H9 (cell line): ENCODE data around the gene TRERF1. TPM values are rescaled to one million over a fixed set of nuclear protein-coding genes. Genes with fewer than 3 reads are reported as not detected.

ENCODE experiments used
- DNase-seq: peaks from one replicate; pipeline ENCODE4 v3.0.0-alpha.2; 2017
- H2AFZ ChIP-seq: one replicate; pipeline ENCODE4 v1.6.1; 2013; ENCODE audit warnings: mild to moderate bottlenecking, low read length, control low read depth, moderate library complexity
- H2AK5ac ChIP-seq: 2 replicates; pipeline ENCODE4 v1.6.1; 2013; ENCODE audit warnings: low read length, control low read depth, mixed read lengths; ENCODE audit not compliant: insufficient read length
- H2BK120ac ChIP-seq: one replicate; pipeline ENCODE4 v1.6.1; 2013; ENCODE audit warnings: low read depth, mild to moderate bottlenecking, low read length, control low read depth, inconsistent platforms; ENCODE audit not compliant: poor library complexity, severe bottlenecking
- H2BK12ac ChIP-seq: 2 replicates; pipeline ENCODE4 v1.6.1; 2013; ENCODE audit warnings: low read length, control low read depth, mixed read lengths, low read depth; ENCODE audit not compliant: insufficient read length
- H2BK15ac ChIP-seq: 2 replicates; pipeline ENCODE4 v1.6.1; 2013; ENCODE audit warnings: low read depth, low read length, control low read depth
- H2BK20ac ChIP-seq: one replicate; pipeline ENCODE4 v1.6.1; 2013; ENCODE audit warnings: low read depth, mild to moderate bottlenecking, low read length, control low read depth, inconsistent platforms; ENCODE audit not compliant: poor library complexity, severe bottlenecking
- H2BK5ac ChIP-seq: 2 replicates; pipeline ENCODE4 v1.6.1; 2013; ENCODE audit warnings: low read length, control low read depth, mixed read lengths; ENCODE audit not compliant: insufficient read length
- H3K14ac ChIP-seq: 2 replicates; pipeline ENCODE4 v1.6.1; 2013; ENCODE audit warnings: low read length, control low read depth; ENCODE audit not compliant: insufficient read depth
- H3K18ac ChIP-seq: 2 replicates; pipeline ENCODE4 v1.6.1; 2013; ENCODE audit warnings: low read depth, mild to moderate bottlenecking, mixed read lengths, low read length, control low read depth; ENCODE audit not compliant: insufficient read length
- H3K23ac ChIP-seq: 2 replicates; pipeline ENCODE4 v1.6.1; 2013; ENCODE audit warnings: low read length, control low read depth, mixed read lengths, low read depth; ENCODE audit not compliant: insufficient read length
- H3K23me2 ChIP-seq: 2 replicates; pipeline ENCODE4 v1.6.1; 2013; ENCODE audit warnings: low read depth, mild to moderate bottlenecking, mixed read lengths, low read length, control low read depth; ENCODE audit not compliant: insufficient read length, poor library complexity, severe bottlenecking
- H3K27ac ChIP-seq: 2 replicates; pipeline ENCODE4 v1.5.1; 2013; ENCODE audit warnings: low read length, control low read depth, mixed read lengths, low read depth; ENCODE audit not compliant: insufficient read length
- H3K27me3 ChIP-seq: 2 replicates; pipeline ENCODE4 v1.6.1; 2013; ENCODE audit warnings: low read length, control low read depth, inconsistent platforms; ENCODE audit not compliant: insufficient read depth
- H3K4ac ChIP-seq: 2 replicates; pipeline ENCODE4 v1.6.1; 2013; ENCODE audit warnings: low read depth, mild to moderate bottlenecking, control low read depth, inconsistent platforms, low read length, moderate library complexity
- H3K4me1 ChIP-seq: 2 replicates; pipeline ENCODE4 v1.6.1; 2013; ENCODE audit warnings: low read length, control low read depth, inconsistent platforms; ENCODE audit not compliant: insufficient read depth
- H3K4me2 ChIP-seq: 2 replicates; pipeline ENCODE4 v1.6.1; 2013; ENCODE audit warnings: low read length, control low read depth, mixed read lengths; ENCODE audit not compliant: insufficient read length, insufficient read depth
- H3K56ac ChIP-seq: 2 replicates; pipeline ENCODE4 v1.6.1; 2013; ENCODE audit warnings: low read depth, mild to moderate bottlenecking, mixed read lengths, low read length, control low read depth; ENCODE audit not compliant: insufficient read length
- H3K79me1 ChIP-seq: 2 replicates; pipeline ENCODE4 v1.6.1; 2013; ENCODE audit warnings: low read depth, mild to moderate bottlenecking, moderate library complexity, low read length, control low read depth, inconsistent platforms; ENCODE audit not compliant: insufficient read depth, poor library complexity, severe bottlenecking
- H3K79me2 ChIP-seq: 2 replicates; pipeline ENCODE4 v1.6.1; 2013; ENCODE audit warnings: low read length, control low read depth, inconsistent platforms; ENCODE audit not compliant: insufficient read depth
- H3K9ac ChIP-seq: 2 replicates; pipeline ENCODE4 v1.6.1; 2013; ENCODE audit warnings: low read length, control low read depth, mixed read lengths; ENCODE audit not compliant: insufficient read length; ENCODE audit errors: extremely low read depth
- H3K9me3 ChIP-seq: one replicate; pipeline ENCODE4 v1.6.1; 2013; ENCODE audit warnings: low read depth, low read length, inconsistent platforms; ENCODE audit not compliant: control insufficient read depth
- H3T11ph ChIP-seq: one replicate; pipeline ENCODE4 v1.6.1; 2013; ENCODE audit warnings: mild to moderate bottlenecking, low read length, control low read depth, inconsistent platforms
- H4K20me1 ChIP-seq: one replicate; pipeline ENCODE4 v1.6.1; 2013; ENCODE audit not compliant: control insufficient read depth, insufficient read length, insufficient read depth
- H4K5ac ChIP-seq: 2 replicates; pipeline ENCODE4 v1.6.1; 2013; ENCODE audit warnings: low read depth, mild to moderate bottlenecking, mixed read lengths, low read length, control low read depth; ENCODE audit not compliant: insufficient read length
- H4K8ac ChIP-seq: replicated peaks from 2 replicates; pipeline ENCODE4 v1.6.1; 2013; ENCODE audit warnings: low read length, control low read depth, mixed read lengths, low read depth; ENCODE audit not compliant: insufficient read length
- H4K91ac ChIP-seq: 2 replicates; pipeline ENCODE4 v1.6.1; 2013; ENCODE audit warnings: low read depth, mild to moderate bottlenecking, moderate library complexity, mixed read lengths, low read length, control low read depth; ENCODE audit not compliant: insufficient read length
- H3K27ac Mint-ChIP-seq, 3 experiments: 2 replicates in 2 of 3; 3 replicates in 1 of 3; pipeline ENCODE4 v1.8.0; 2020 to 2021; ENCODE audit warnings: mixed read lengths in 3 of 3, mild to moderate bottlenecking in 1 of 3, moderate library complexity in 1 of 3
- H3K27me3 Mint-ChIP-seq: 2 replicates; pipeline ENCODE4 v1.8.0; 2021; ENCODE audit warnings: low read depth, mild to moderate bottlenecking, moderate library complexity, mixed read lengths
- H3K36me3 Mint-ChIP-seq, 3 experiments: 2 replicates in 2 of 3; 3 replicates in 1 of 3; pipeline ENCODE4 v1.8.0; 2020 to 2021; ENCODE audit warnings: low read depth in 3 of 3, mixed read lengths in 3 of 3; ENCODE audit not compliant: insufficient read depth in 1 of 3
- H3K4me1 Mint-ChIP-seq, 2 experiments: 2 replicates each; pipeline ENCODE4 v1.8.0; 2020; ENCODE audit warnings: mixed read lengths in 2 of 2
- H3K4me3 Mint-ChIP-seq, 2 experiments: 2 replicates in 1 of 2; 3 replicates in 1 of 2; pipeline ENCODE4 v1.8.0; 2020 to 2021; ENCODE audit warnings: mild to moderate bottlenecking in 2 of 2, mixed read lengths in 2 of 2, moderate library complexity in 1 of 2
- H3K9me3 Mint-ChIP-seq, 2 experiments: 2 replicates in 1 of 2; 3 replicates in 1 of 2; pipeline ENCODE4 v1.8.0; 2020; ENCODE audit warnings: mild to moderate bottlenecking in 2 of 2, mixed read lengths in 2 of 2, moderate library complexity in 1 of 2
- WGBS: extraction: QIAGEN DNeasy Blood & Tissue Kit; methylation state at CpG from one replicate; pipeline ENCODE4 v1.1.7; 2013; ENCODE audit warnings: missing lambda C conversion rate, low lambda C conversion rate, mixed read lengths; ENCODE audit not compliant: insufficient read length; ENCODE audit errors: extremely low coverage; 5-methylcytosine and 5-hydroxymethylcytosine counted together
- total RNA-seq: library from RNA; stranded (reverse); gene quantifications from 2 replicates; pipeline ENCODE4 v1.2.1, GENCODE V29; 2021
- TF ChIP-seq, protein P1 (sequence below): fragments of 200-600 bp; sonication (generic); conservative IDR thresholded peaks from 3 replicates; pipeline ENCODE4 v1.8.0; 2021; ENCODE audit warnings: antibody characterized with exemption, mild to moderate bottlenecking

The TRERF1 gene
- total RNA-seq, 1 experiment from 2014 or later: 19.7 TPM

DNA sequence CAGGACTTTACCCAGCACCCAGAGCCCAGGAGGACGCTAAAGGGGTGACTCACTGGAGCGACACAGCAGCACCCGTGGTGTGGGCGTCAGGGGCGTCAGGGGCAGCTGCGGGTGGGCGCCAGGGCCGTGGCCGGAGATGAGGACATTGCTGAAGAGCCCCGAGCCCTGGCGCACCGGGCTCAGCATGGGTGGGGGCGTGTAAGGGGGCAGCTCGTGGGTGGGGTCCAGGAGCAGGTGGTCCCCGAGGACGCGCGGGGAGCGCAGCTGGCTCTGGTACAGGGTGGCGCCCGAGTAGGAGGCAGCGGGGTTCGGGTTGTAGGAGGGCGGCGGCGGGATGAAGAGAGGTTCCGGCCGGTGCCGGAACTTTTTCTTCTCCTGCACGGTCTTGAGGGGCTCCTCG is 192.4 kb downstream of the TRERF1 start:
- no peak overlapping the region for H3K56ac ChIP-seq
- H3K4me2 ChIP-seq: no peak overlapping the region
- no peak overlapping the region for H3K9ac ChIP-seq
- H2BK20ac ChIP-seq: no peak overlapping the region
- no CpG with 5 or more reads among the region's 31 CpGs for WGBS
- H3K9me3 ChIP-seq: no peaks in the 10 kb centered on the region
- H2BK5ac ChIP-seq: no peak overlapping the region
- no peak overlapping the region for H4K5ac ChIP-seq
- no peak overlapping the region for H2AFZ ChIP-seq
- no peak overlapping the region for H2BK15ac ChIP-seq
- no peak overlapping the region for H2BK12ac ChIP-seq
- peaks cover 41 to 61% of the 10 kb centered on the region in 2 experiments for H3K4me1 Mint-ChIP-seq
- H3T11ph ChIP-seq: no peak overlapping the region
- no peak overlapping the region for H3K4ac ChIP-seq
- no peak overlapping the region; a peak in 1 of 7 replicates for H3K27ac Mint-ChIP-seq
- no peak overlapping the region for H3K18ac ChIP-seq
- no peaks in the 10 kb centered on the region for H3K23me2 ChIP-seq
- no peak overlapping the region for H3K4me3 Mint-ChIP-seq
- no peak overlapping the region for H2AK5ac ChIP-seq
- H2BK120ac ChIP-seq: no peak overlapping the region
- no peak overlapping the region for H4K91ac ChIP-seq
- TF ChIP-seq, protein P1, sequence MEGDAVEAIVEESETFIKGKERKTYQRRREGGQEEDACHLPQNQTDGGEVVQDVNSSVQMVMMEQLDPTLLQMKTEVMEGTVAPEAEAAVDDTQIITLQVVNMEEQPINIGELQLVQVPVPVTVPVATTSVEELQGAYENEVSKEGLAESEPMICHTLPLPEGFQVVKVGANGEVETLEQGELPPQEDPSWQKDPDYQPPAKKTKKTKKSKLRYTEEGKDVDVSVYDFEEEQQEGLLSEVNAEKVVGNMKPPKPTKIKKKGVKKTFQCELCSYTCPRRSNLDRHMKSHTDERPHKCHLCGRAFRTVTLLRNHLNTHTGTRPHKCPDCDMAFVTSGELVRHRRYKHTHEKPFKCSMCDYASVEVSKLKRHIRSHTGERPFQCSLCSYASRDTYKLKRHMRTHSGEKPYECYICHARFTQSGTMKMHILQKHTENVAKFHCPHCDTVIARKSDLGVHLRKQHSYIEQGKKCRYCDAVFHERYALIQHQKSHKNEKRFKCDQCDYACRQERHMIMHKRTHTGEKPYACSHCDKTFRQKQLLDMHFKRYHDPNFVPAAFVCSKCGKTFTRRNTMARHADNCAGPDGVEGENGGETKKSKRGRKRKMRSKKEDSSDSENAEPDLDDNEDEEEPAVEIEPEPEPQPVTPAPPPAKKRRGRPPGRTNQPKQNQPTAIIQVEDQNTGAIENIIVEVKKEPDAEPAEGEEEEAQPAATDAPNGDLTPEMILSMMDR: no peak
- no peak overlapping the region for H4K8ac ChIP-seq
- no peak overlapping the region for H3K27ac ChIP-seq
- H3K9me3 Mint-ChIP-seq: no peaks in the 10 kb centered on the region
- no peak overlapping the region for H3K23ac ChIP-seq
- peaks cover 16% of the 10 kb centered on the region; the same call in 1 of the 2 replicates for H3K4me1 ChIP-seq
- no peaks in the 10 kb centered on the region for H3K27me3 ChIP-seq
- no peaks in the 10 kb centered on the region for H3K79me1 ChIP-seq
- H3K36me3 Mint-ChIP-seq: peaks cover 34 to 42% (median 41%) of the 10 kb centered on the region in 3 experiments
- H3K14ac ChIP-seq: no peak overlapping the region
- no peak for DNase-seq
- H4K20me1 ChIP-seq: no peaks in the 10 kb centered on the region
- no peaks in the 10 kb centered on the region for H3K79me2 ChIP-seq
- no peaks in the 10 kb centered on the region; the same call in 1 of the 2 replicates for H3K27me3 Mint-ChIP-seq
